Uterus (tissue), 2 donors: ENCODE data around the gene TBCA.

ENCODE experiments used
- POLR2A ChIP-seq, 2 donors: fragments of 450-650 bp; IDR thresholded peaks; one replicate each; pipeline ENCODE4 v1.6.1; 2016; ENCODE audit warnings: antibody characterized with exemption in 2 of 2, mild to moderate bottlenecking in 1 of 2, moderate library complexity in 1 of 2
- TF ChIP-seq, protein P1 (sequence below), 4 experiments: fragments of 200-600 bp in 2 of 4; fragments of 450-650 bp in 2 of 4; sonication (generic) in 2 of 4; IDR thresholded peaks; one replicate each; pipeline ENCODE4 v1.5.1; 2016 to 2019; ENCODE audit warnings: antibody characterized with exemption in 4 of 4, mild to moderate bottlenecking in 2 of 4, moderate library complexity in 1 of 4

GRCh38 chr5:77806213-77806843 is 30.2 kb upstream of the TBCA start:
- TF ChIP-seq, protein P1, sequence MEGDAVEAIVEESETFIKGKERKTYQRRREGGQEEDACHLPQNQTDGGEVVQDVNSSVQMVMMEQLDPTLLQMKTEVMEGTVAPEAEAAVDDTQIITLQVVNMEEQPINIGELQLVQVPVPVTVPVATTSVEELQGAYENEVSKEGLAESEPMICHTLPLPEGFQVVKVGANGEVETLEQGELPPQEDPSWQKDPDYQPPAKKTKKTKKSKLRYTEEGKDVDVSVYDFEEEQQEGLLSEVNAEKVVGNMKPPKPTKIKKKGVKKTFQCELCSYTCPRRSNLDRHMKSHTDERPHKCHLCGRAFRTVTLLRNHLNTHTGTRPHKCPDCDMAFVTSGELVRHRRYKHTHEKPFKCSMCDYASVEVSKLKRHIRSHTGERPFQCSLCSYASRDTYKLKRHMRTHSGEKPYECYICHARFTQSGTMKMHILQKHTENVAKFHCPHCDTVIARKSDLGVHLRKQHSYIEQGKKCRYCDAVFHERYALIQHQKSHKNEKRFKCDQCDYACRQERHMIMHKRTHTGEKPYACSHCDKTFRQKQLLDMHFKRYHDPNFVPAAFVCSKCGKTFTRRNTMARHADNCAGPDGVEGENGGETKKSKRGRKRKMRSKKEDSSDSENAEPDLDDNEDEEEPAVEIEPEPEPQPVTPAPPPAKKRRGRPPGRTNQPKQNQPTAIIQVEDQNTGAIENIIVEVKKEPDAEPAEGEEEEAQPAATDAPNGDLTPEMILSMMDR (IDR thresholded peaks at IDR 0.05): no peak
- TF ChIP-seq POLR2A (IDR thresholded peaks at IDR 0.05): no peak
